ENCODE data around the gene NUDC.

DNA sequence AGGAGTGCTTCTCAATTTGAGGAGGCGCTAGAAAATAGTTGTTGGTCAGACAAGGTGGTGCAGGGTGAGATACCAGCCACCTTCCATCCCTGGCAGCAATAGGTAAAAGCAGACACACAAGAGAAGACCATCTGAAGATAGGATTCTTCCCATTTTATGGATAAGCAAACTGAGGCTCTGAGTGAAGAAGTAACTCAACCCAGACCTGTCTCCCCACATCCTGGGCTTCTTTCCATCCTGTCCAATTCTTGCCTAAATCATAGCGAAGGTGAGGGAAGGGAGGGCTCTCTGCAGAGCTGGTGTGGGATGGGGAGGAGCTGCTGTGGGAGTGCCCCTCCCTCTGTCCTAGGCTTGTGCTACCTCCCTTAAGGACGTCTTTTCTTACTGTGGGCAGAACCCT is 50.0 kb downstream of the NUDC start:
- TF ChIP-seq CTCF (conservative IDR thresholded peaks at IDR 0.05; ENCODE audit: low read depth, low read length) (no peak), EZH2phosphoT487 (IDR thresholded peaks at IDR 0.05; ENCODE audit: borderline replicate concordance, low read length) (no peak), EZH2 (IDR thresholded peaks at IDR 0.05; ENCODE audit: low read length, unreplicated experiment) (no peak)
